Heart left ventricle (tissue), 13 donors: ENCODE results near the gene SIM2.

Experiments
- POLR2A ChIP-seq, 2 donors: fragments of 450-650 bp; IDR thresholded peaks; one replicate each; pipeline ENCODE4 v1.6.1; 2017; ENCODE audit warnings: antibody characterized with exemption in 2 of 2, mild to moderate bottlenecking in 2 of 2, moderate library complexity in 2 of 2
- TF ChIP-seq, protein P1 (sequence below), 12 donors: fragments of 200-600 bp; sonication (generic) in 4 of 12; IDR thresholded peaks; one replicate each; pipeline versions ENCODE4 v1.5.0 to v1.8.0; 2018 to 2022; ENCODE audit warnings: antibody characterized with exemption in 12 of 12, mild to moderate bottlenecking in 5 of 12
- donor health status: ischemic (EF 13 %, LVEDD 7.1; RV severe dilation, severe dysfunction).
- donor health status: DM: no; HTN: yes; CAD: no.
- donor health status: DM: no; HTN: no; CAD: no.
- donor health status: ischemic (EF 25% LVEDD 6.9; RV normal size, moderate dysfunction).
- donor health status: ischemic (EF 25% LVEDD 5.7; RV mildly dilated, moderate dysfunction).
- donor health status: ischemic (EF 35%, LVEDD 5.7; RV mildly dilated, moderate dysfunction).
- donor health status: nonischemic (EF 11% LVEDD 7.7; RV severe dilation, severe dysfunction).
- donor health status: DM: yes; HTN: yes; CAD: no.
- donor health status: PGD.
- donor health status: ischemic (EF 29% LVEDD 5.4; RV normal size, mild dysfunction).
- donor health status: nonischemic (EF 23%, LVEDD 6.1; RV moderate dilation, normal function).

DNA sequence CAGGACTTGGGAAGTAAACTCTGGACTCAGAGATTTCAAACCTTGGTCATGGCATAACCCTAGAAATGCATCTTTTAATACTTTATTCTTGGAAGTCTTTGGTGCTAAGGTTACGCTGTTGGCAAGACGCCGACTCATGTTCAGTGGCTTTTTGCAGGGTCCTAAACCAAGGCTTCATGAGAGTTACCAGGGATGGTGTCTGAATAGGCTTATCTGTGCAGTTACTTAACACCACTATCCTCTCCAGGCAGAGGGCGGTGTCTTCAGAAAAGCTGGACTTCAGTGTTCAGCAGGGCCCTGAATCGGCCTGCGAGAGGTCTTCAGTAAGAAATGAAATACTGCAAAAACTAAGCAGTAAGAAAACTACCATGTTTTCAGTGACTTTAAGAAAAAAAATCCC lies 58.3 kb downstream of the SIM2 start:
- TF ChIP-seq, protein P1, sequence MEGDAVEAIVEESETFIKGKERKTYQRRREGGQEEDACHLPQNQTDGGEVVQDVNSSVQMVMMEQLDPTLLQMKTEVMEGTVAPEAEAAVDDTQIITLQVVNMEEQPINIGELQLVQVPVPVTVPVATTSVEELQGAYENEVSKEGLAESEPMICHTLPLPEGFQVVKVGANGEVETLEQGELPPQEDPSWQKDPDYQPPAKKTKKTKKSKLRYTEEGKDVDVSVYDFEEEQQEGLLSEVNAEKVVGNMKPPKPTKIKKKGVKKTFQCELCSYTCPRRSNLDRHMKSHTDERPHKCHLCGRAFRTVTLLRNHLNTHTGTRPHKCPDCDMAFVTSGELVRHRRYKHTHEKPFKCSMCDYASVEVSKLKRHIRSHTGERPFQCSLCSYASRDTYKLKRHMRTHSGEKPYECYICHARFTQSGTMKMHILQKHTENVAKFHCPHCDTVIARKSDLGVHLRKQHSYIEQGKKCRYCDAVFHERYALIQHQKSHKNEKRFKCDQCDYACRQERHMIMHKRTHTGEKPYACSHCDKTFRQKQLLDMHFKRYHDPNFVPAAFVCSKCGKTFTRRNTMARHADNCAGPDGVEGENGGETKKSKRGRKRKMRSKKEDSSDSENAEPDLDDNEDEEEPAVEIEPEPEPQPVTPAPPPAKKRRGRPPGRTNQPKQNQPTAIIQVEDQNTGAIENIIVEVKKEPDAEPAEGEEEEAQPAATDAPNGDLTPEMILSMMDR (IDR thresholded peaks at IDR 0.05), result no peak
- no peak for TF ChIP-seq POLR2A (IDR thresholded peaks at IDR 0.05)
